ENCODE results near the gene LNP1. TPM values are rescaled to one million over a fixed set of nuclear protein-coding genes. Genes with fewer than 3 reads are reported as not detected.

Gene LNP1
- total RNA-seq, 4 donors from 2014 or later: 1.1 to 3.7 (median 1.9) TPM

DNA sequence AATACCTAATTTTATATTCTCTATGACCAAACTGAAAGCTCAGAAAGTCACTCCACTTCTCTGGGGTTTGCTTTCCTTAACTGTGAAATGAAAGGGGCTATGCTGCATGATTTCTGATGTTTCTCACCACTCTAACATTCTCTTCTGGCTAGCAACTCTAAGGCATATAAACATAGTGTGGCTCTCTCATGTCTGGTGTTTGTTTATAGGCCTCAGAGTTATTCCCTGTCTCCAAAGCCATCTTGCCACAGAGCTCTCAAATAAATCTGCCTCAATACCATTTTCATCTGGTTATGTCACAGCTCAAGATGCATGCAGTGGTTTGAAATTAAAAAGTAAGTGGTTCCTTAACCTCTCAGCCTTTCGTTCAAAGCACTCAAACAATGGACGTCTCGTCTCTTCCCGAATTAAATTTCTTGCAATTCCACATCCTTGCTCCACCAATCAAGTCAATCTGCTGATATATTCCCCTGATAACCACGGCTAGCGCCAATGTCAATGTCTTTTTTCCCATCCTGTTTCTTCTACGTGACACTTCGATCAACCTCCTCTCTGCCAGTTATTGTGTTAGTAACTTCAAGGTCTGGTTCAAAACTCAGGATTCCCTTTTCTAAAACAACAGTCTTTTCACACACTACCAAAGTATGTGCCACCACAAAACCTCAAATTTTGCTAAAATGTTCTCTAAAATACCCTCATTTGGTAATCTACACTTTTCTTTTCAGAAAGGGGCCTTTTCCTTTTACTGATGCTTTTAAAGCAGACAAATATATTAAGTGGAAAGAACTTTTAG is 16.4 kb upstream of the LNP1 start:
- H3K4me3 ChIP-seq: no peak overlapping the region
- ATAC-seq: no peak
- in situ Hi-C loops (cut with MboI; ENCODE audit: low sequenced_read_pairs in 4 of 4) (no loop called here), intact Hi-C loops (cut with DNase I; ENCODE audit: low total_unique reads) (no loop called here)
- TF ChIP-seq CTCF (IDR thresholded peaks at IDR 0.05 in 4 of 5, conservative IDR thresholded peaks at IDR 0.05 in 1 of 5) (no peak), POLR2A (IDR thresholded peaks at IDR 0.05) (no peak)
- H3K36me3 ChIP-seq: peaks cover 0 to 78% of the 10 kb centered on the region in 2 donors
- no peak overlapping the region for H3K27ac ChIP-seq
- no peak for DNase-seq
- H3K9me3 ChIP-seq: no peaks in the 10 kb centered on the region
- H3K4me1 ChIP-seq: no peaks in the 10 kb centered on the region
- H3K27me3 ChIP-seq: no peaks in the 10 kb centered on the region

- intact Hi-C loops (cut with DNase I; ENCODE audit: low total_unique reads) (no loop called here), in situ Hi-C loops (cut with MboI; ENCODE audit: low sequenced_read_pairs in 4 of 4) (no loop called here)
- peaks cover 1 to 6% of the 10 kb centered on the region in 2 donors for H3K4me1 ChIP-seq
- no peak overlapping the region for H3K27ac ChIP-seq
- H3K27me3 ChIP-seq: no peaks in the 10 kb centered on the region
- no peaks in the 10 kb centered on the region for H3K9me3 ChIP-seq
- DNase-seq (no peak), ATAC-seq (no peak)
- H3K36me3 ChIP-seq: peaks cover 0 to 62% of the 10 kb centered on the region in 2 donors
- no peak overlapping the region for H3K4me3 ChIP-seq
- TF ChIP-seq CTCF (IDR thresholded peaks at IDR 0.05 in 4 of 5, conservative IDR thresholded peaks at IDR 0.05 in 1 of 5): no peak
- TF ChIP-seq POLR2A (IDR thresholded peaks at IDR 0.05): no peak
These were observed 14.8 kb upstream of the LNP1 start for GRCh38 chr3:100386437-100387074.

DNA sequence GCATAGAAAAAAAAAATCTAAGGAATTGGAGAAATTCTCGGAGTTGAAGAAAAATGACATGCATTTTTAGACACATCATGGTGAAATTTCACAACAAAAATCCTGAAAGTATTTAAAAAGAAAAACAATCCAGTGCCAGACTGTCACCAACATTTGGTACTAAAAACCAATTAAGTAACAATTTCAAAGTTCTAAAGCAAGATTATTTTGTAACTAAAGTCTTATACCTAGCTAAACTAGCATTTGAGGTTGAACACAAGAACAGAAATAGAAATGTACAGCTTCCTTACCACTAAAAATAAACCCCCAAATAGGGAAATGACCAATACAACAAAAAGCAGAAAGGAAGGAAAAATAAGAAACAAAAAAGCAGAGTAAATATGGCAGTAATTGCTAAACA is 12.3 kb upstream of the LNP1 start:
- TF ChIP-seq CTCF (IDR thresholded peaks at IDR 0.05 in 4 of 5, conservative IDR thresholded peaks at IDR 0.05 in 1 of 5): no peak
- TF ChIP-seq POLR2A (IDR thresholded peaks at IDR 0.05): no peak
- peaks cover 0 to 37% of the 10 kb centered on the region in 2 donors for H3K36me3 ChIP-seq
- no peaks in the 10 kb centered on the region for H3K9me3 ChIP-seq
- in situ Hi-C loops (cut with MboI; ENCODE audit: low sequenced_read_pairs in 4 of 4) (no loop called here), intact Hi-C loops (cut with DNase I; ENCODE audit: low total_unique reads) (no loop called here)
- H3K27me3 ChIP-seq: no peaks in the 10 kb centered on the region
- H3K4me1 ChIP-seq: peaks cover 10 to 13% of the 10 kb centered on the region in 2 donors
- DNase-seq (no peak), ATAC-seq (no peak)
- no peak overlapping the region for H3K27ac ChIP-seq
- H3K4me3 ChIP-seq: no peak overlapping the region

- Histone ChIP-seq H3K27ac (peak overlapping the region in 2 of 4 donors; percentile 44 to 97), H3K27me3 (no peaks in the 10 kb centered on the region), H3K4me1 (peaks cover 51 to 56% of the 10 kb centered on the region in 2 donors), H3K9me3 (no peaks in the 10 kb centered on the region), H3K4me3 (no peak overlapping the region), H3K36me3 (no peaks in the 10 kb centered on the region)
- no peak for ATAC-seq
- in situ Hi-C loops (cut with MboI; ENCODE audit: low sequenced_read_pairs in 4 of 4): no loop called here
- DNase-seq: no peak
- intact Hi-C loops (cut with DNase I; ENCODE audit: low total_unique reads): no loop called here
- TF ChIP-seq CTCF (IDR thresholded peaks at IDR 0.05 in 4 of 5, conservative IDR thresholded peaks at IDR 0.05 in 1 of 5) (no peak), POLR2A (IDR thresholded peaks at IDR 0.05) (no peak)
These were observed 5.5 kb upstream of the LNP1 start for GRCh38 chr3:100395679-100396431.
